GM18907 (cell line): Measurements from ENCODE around the gene MC3R.

Source experiments
- ATAC-seq: cut with Tn5 transposase; IDR thresholded peaks from one replicate; pipeline ENCODE4 v1.9.1; 2021; ENCODE audit warnings: mild to moderate bottlenecking, moderate library complexity; ENCODE audit not compliant: unreplicated experiment

MC3R gene

GRCh38 chr20:56249244-56249955 lies 868 bp downstream of the MC3R start:
- no peak for ATAC-seq

GRCh38 chr20:56249956-56250355 lies 1.4 kb downstream of the MC3R start:
- ATAC-seq: no peak

GRCh38 chr20:56257604-56258003 lies 9.1 kb downstream of the MC3R start:
- ATAC-seq: no peak

GRCh38 chr20:56259948-56260347 lies 11.4 kb downstream of the MC3R start:
- ATAC-seq: no peak

GRCh38 chr20:56268536-56268935 lies 20.0 kb downstream of the MC3R start:
- ATAC-seq: no peak

GRCh38 chr20:56271974-56272373 lies 23.4 kb downstream of the MC3R start:
- no peak for ATAC-seq

GRCh38 chr20:56273491-56273890 lies 25.0 kb downstream of the MC3R start:
- no peak for ATAC-seq

GRCh38 chr20:56274156-56274555 lies 25.6 kb downstream of the MC3R start:
- ATAC-seq: no peak

- ATAC-seq: no peak
Observed at GRCh38 chr20:56278196-56278595, 29.7 kb downstream of the MC3R start.

GRCh38 chr20:56285496-56285895 lies 37.0 kb downstream of the MC3R start:
- ATAC-seq: no peak

GRCh38 chr20:56289652-56290051 lies 41.1 kb downstream of the MC3R start:
- ATAC-seq: no peak

GRCh38 chr20:56299362-56299761 lies 50.8 kb downstream of the MC3R start:
- no peak for ATAC-seq
